Measurements from ENCODE around the gene E2F3.

GRCh38 chr6:20414711-20415110 lies 13.0 kb downstream of the E2F3 start:
- no peak for TF ChIP-seq ZBTB11 (CRISPR knock-in tag; IDR thresholded peaks at IDR 0.05)
- TF ChIP-seq E4F1 (IDR thresholded peaks at IDR 0.05; ENCODE audit: borderline replicate concordance, partially characterized antibody), result no peak
- TF ChIP-seq SMC3 (IDR thresholded peaks at IDR 0.05; ENCODE audit: borderline replicate concordance, low read length), result no peak
- TF ChIP-seq CTCF (IDR thresholded peaks at IDR 0.05 in 2 of 3, conservative IDR thresholded peaks at IDR 0.05 in 1 of 3; ENCODE audit: control insufficient read depth in 2 of 3, extremely low read depth in 1 of 3, insufficient read depth in 1 of 3, low read depth in 3 of 3, low read length in 3 of 3), result no peak
- TF ChIP-seq BCLAF1 (IDR thresholded peaks at IDR 0.05), result no peak
- TF ChIP-seq USF1 (IDR thresholded peaks at IDR 0.05; ENCODE audit: borderline replicate concordance, extremely low read length, insufficient read depth, low read depth, low read length), result no peak
- no peak for TF ChIP-seq RELA (IDR thresholded peaks at IDR 0.05; ENCODE audit: borderline replicate concordance, partially characterized antibody)
- TF ChIP-seq YY1 (IDR thresholded peaks at IDR 0.05; ENCODE audit: low read depth, low read length), result no peak
- TF ChIP-seq FOXK2 (IDR thresholded peaks at IDR 0.05), result no peak
